Mesothelial cell of epicardium (in vitro differentiated cells): ENCODE results near the gene TOMM5. TPM values are rescaled to one million over a fixed set of nuclear protein-coding genes. Genes with fewer than 3 reads are reported as not detected.

Experiments used
- DNase-seq, 2 experiments: peaks; one replicate each; pipeline ENCODE4 v3.0.0; 2021; ENCODE audit warnings: low spot score in 2 of 2; ENCODE audit not compliant: unreplicated experiment in 2 of 2
- H3K27ac Mint-ChIP-seq: 2 replicates; pipeline ENCODE4 v1.8.0; 2021; ENCODE audit warnings: mixed read lengths
- H3K27me3 Mint-ChIP-seq: 2 replicates; pipeline ENCODE4 v1.8.0; 2021; ENCODE audit warnings: low read depth, mixed read lengths
- H3K36me3 Mint-ChIP-seq: 2 replicates; pipeline ENCODE4 v1.8.0; 2021; ENCODE audit warnings: mixed read lengths
- H3K4me1 Mint-ChIP-seq: 2 replicates; pipeline ENCODE4 v1.8.0; 2021; ENCODE audit warnings: mixed read lengths
- H3K4me3 Mint-ChIP-seq: 2 replicates; pipeline ENCODE4 v1.8.0; 2021; ENCODE audit warnings: mild to moderate bottlenecking, moderate library complexity, mixed read lengths
- H3K9me3 Mint-ChIP-seq: 2 replicates; pipeline ENCODE4 v1.8.0; 2021; ENCODE audit warnings: mixed read lengths
- total RNA-seq: library from RNA; stranded (reverse); gene quantifications from 3 replicates; pipeline ENCODE4 v1.2.1, GENCODE V29; 2021
- TF ChIP-seq, protein P1 (sequence below): fragments of 200-600 bp; sonication (generic); IDR thresholded peaks from one replicate; pipeline ENCODE4 v1.5.0; 2021; ENCODE audit warnings: antibody characterized with exemption; ENCODE audit not compliant: unreplicated experiment

TOMM5 gene
- total RNA-seq, 1 donor from 2014 or later, result 83.4 TPM

DNA sequence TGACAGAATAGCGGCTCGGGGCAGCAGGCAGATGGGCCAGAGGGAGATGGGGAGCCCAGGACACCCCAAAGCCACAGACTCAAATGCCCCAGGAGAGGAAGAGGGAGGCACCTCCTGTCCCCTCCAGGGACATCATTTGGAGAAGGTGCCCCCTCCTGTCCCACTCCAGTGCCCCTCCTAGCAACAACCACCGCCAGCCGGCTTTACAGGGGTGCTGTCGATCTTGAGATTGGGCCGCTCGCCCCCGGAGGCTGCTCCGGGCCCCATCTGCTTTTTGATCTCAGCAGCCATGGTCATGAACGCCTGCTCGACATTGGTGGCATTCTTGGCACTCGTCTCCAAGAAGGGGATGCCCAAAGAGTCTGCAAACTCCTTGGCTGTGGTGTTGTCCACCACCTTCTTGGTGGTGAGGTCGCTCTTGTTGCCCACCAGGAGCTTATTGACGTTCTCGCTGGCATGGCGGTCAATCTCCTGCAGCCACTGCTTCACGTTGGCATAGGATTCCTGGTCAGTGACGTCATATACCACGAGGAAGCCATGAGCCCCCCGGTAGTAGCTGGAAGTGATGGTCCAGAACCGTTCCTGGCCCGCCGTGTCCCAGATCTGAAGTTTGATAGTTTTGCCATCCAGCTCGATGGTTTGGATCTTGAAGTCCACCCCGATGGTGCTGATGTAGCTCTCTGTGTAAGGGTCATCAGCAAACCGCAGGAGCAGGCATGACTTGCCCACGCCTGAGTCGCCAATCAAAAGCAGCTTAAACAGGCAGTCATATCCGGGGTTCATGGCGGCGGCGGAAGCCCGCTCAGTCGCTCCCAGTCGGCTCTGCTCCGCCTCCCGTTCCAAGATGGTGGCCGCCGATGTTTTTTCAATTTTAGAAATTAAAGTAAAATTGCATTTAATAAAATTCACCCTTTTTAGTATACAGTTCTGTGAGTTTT, 44.4 kb upstream of the TOMM5 start:
- Mint-ChIP-seq H3K36me3 (no peaks in the 10 kb centered on the region), H3K4me3 (no peak overlapping the region), H3K4me1 (no peaks in the 10 kb centered on the region), H3K9me3 (no peaks in the 10 kb centered on the region), H3K27me3 (peaks cover 22% of the 10 kb centered on the region), H3K27ac (no peak overlapping the region)
- TF ChIP-seq, protein P1, sequence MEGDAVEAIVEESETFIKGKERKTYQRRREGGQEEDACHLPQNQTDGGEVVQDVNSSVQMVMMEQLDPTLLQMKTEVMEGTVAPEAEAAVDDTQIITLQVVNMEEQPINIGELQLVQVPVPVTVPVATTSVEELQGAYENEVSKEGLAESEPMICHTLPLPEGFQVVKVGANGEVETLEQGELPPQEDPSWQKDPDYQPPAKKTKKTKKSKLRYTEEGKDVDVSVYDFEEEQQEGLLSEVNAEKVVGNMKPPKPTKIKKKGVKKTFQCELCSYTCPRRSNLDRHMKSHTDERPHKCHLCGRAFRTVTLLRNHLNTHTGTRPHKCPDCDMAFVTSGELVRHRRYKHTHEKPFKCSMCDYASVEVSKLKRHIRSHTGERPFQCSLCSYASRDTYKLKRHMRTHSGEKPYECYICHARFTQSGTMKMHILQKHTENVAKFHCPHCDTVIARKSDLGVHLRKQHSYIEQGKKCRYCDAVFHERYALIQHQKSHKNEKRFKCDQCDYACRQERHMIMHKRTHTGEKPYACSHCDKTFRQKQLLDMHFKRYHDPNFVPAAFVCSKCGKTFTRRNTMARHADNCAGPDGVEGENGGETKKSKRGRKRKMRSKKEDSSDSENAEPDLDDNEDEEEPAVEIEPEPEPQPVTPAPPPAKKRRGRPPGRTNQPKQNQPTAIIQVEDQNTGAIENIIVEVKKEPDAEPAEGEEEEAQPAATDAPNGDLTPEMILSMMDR, result no peak
- DNase-seq, result no peak

DNA sequence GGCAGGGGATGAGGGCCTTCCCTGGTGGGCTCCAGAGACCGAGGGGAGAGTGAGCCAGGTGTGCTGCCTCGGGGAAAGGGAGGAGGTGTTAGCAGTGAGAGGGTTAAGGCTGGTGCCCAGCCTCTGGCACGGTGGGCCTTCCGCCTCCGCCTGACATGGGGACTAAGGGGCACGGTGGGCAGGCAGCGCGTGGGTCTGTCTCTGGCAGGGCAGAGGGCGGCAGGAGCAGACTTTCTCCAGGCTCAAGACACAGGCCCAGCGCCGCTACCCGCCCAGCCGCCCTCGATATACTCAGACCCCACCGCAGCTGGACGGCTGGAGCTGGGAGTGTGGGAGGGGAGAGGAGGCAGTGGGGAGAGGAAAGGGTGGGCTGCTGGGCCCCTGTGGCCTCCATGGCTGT, 43.4 kb upstream of the TOMM5 start:
- Mint-ChIP-seq H3K27me3 (peaks cover 14% of the 10 kb centered on the region), H3K4me1 (no peaks in the 10 kb centered on the region), H3K27ac (no peak overlapping the region), H3K9me3 (no peaks in the 10 kb centered on the region), H3K36me3 (no peaks in the 10 kb centered on the region), H3K4me3 (no peak overlapping the region)
- TF ChIP-seq, protein P1, result no peak
- no peak for DNase-seq

DNA sequence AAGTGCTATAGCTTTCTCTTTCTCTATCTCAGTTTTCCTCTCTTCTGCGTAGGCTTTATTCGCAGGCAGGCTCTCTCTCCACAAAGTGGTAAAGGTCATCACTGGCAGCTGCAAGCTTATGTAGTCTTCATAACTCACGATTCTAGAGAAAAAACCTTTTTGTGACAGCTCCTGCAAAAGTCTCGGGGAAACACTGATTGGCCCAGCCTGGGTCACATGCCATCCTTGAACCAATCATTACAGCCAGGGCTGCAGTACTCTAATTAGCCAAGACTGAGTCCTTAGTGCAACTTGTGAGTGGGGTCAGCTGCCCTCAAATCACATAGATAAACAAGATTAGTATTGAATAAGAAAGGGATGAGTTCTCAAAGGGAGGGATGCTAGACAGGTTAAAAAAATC, 40.1 kb upstream of the TOMM5 start:
- H3K36me3 Mint-ChIP-seq, result no peaks in the 10 kb centered on the region

DNA sequence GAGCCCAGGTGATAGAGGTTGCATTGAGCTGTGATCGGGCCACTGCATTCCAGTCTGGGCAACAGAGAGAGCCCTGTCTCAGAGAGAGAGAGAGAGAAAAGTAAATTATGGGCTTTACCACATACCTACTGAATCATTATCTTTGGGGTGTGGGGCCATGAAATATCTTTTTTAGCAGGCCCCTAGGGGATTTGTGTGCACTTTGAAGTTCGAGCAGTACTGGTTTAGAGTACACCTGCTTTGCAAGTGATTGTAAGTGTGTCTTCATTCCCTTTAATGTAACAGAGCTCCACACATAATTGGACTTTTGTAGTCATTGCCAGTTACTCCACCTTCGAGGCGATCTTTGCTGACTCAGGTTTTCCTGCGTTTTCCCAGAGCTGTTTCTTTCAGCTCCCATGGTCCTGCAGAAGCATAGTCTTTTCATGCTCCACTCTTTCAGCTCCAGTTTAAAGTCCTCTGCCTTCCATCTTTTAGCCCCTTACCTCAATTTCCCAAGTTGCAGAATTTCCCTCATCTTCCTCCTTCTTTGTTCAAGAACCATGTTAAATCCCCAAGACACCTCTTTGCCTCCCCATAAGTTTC, 34.4 kb upstream of the TOMM5 start:
- DNase-seq, result no peak
- Mint-ChIP-seq H3K4me3 (no peak overlapping the region), H3K36me3 (no peaks in the 10 kb centered on the region), H3K4me1 (peaks cover 11% of the 10 kb centered on the region), H3K27me3 (peaks cover 6% of the 10 kb centered on the region), H3K9me3 (no peaks in the 10 kb centered on the region), H3K27ac (no peak overlapping the region)
- TF ChIP-seq, protein P1, result no peak

More for the DNA sequence above, 40.1 kb upstream of the TOMM5 start:
- Mint-ChIP-seq H3K4me1 (peaks cover 3% of the 10 kb centered on the region), H3K4me3 (no peak overlapping the region), H3K27me3 (peaks cover 16% of the 10 kb centered on the region), H3K9me3 (no peaks in the 10 kb centered on the region), H3K27ac (no peak overlapping the region)
- TF ChIP-seq, protein P1, result no peak
- DNase-seq, result no peak

DNA sequence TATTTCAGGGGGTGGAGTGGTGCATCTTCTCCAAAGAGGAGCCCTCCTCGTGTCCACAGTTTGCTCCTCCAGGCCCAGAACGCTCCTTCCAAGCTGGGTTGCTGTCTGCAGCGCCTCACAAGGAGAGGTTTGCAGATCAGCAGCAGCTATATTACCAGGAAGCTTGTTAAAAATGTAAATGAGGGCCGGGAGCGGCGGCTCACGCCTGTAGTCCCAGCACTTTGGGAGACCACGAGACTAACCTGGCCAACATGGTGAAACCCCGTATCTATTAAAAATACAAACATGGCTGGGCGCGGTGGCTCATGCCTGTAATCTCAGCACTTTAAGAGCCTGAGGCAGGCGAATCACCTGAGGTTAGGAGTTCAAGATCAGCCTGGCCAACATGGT, 33.4 kb upstream of the TOMM5 start:
- H3K9me3 Mint-ChIP-seq, result no peaks in the 10 kb centered on the region
- TF ChIP-seq, protein P1, result no peak
- peaks cover 21% of the 10 kb centered on the region for H3K4me1 Mint-ChIP-seq
- no peak overlapping the region for H3K4me3 Mint-ChIP-seq
- no peak overlapping the region for H3K27ac Mint-ChIP-seq
- H3K27me3 Mint-ChIP-seq, result peaks cover 6% of the 10 kb centered on the region
- no peaks in the 10 kb centered on the region for H3K36me3 Mint-ChIP-seq
- no peak for DNase-seq
